Endothelial cell (in vitro differentiated cells): ENCODE data around the gene ARHGAP8. TPM values are rescaled to one million over a fixed set of nuclear protein-coding genes. Genes with fewer than 3 reads are reported as not detected.

ENCODE experiments used
- DNase-seq: peaks from one replicate; pipeline ENCODE4 v3.0.0; 2021; ENCODE audit warnings: low spot score
- H3K27ac Mint-ChIP-seq: one replicate; pipeline ENCODE4 v1.8.0; 2021; ENCODE audit warnings: mixed read lengths, inconsistent platforms; ENCODE audit not compliant: unreplicated experiment
- H3K27me3 Mint-ChIP-seq: one replicate; pipeline ENCODE4 v1.8.0; 2021; ENCODE audit warnings: mild to moderate bottlenecking, moderate library complexity, mixed read lengths, inconsistent platforms; ENCODE audit not compliant: unreplicated experiment
- H3K36me3 Mint-ChIP-seq: one replicate; pipeline ENCODE4 v1.8.0; 2021; ENCODE audit warnings: mild to moderate bottlenecking, low read depth, mixed read lengths, inconsistent platforms; ENCODE audit not compliant: unreplicated experiment
- H3K4me1 Mint-ChIP-seq: one replicate; pipeline ENCODE4 v1.8.0; 2021; ENCODE audit warnings: mild to moderate bottlenecking, mixed read lengths, inconsistent platforms; ENCODE audit not compliant: unreplicated experiment
- H3K4me3 Mint-ChIP-seq: one replicate; pipeline ENCODE4 v1.8.0; 2021; ENCODE audit warnings: mild to moderate bottlenecking, mixed read lengths, inconsistent platforms; ENCODE audit not compliant: unreplicated experiment
- H3K9me3 Mint-ChIP-seq: one replicate; pipeline ENCODE4 v1.8.0; 2021; ENCODE audit warnings: mixed read lengths, inconsistent platforms; ENCODE audit not compliant: unreplicated experiment
- total RNA-seq: library from RNA; stranded (reverse); fragmentation: NEBNext Ultra II Directional; extraction: Animal tissue kit (Norgen Biotek cat#: 25700); gene quantifications from one replicate; pipeline ENCODE4 v1.2.1, GENCODE V29; 2021; ENCODE audit not compliant: unreplicated experiment
- TF ChIP-seq, protein P1 (sequence below): fragments of 200-600 bp; sonication (generic); IDR thresholded peaks from one replicate; pipeline ENCODE4 v1.5.0; 2021; ENCODE audit warnings: antibody characterized with exemption; ENCODE audit not compliant: unreplicated experiment

ARHGAP8 gene
- total RNA-seq, 1 donor from 2014 or later: 0.80 TPM

DNA sequence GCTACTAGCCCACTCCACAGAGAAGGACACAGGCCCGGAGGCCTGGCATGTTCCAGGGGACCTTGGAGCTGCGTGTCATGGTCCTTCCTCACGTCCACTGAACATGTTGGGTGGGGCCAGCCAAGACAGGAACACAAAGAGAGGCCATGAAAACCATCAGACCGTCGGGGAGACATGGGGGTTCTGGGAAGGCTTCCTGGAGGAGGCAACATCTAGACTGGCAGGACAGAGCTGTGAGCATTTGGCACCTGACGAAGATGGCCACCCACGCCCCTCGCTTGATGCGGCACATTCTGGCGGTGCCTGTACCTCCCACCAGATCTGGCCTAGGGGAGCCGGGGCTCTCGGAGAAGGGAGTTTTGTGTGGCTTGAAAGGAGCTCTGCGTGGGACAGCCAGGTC lies 24.7 kb upstream of the ARHGAP8 start:
- Mint-ChIP-seq H3K4me3 (no peak overlapping the region), H3K9me3 (no peaks in the 10 kb centered on the region), H3K27ac (no peak overlapping the region), H3K4me1 (no peaks in the 10 kb centered on the region), H3K36me3 (peaks cover 2% of the 10 kb centered on the region), H3K27me3 (peaks cover 6% of the 10 kb centered on the region)
- TF ChIP-seq, protein P1, sequence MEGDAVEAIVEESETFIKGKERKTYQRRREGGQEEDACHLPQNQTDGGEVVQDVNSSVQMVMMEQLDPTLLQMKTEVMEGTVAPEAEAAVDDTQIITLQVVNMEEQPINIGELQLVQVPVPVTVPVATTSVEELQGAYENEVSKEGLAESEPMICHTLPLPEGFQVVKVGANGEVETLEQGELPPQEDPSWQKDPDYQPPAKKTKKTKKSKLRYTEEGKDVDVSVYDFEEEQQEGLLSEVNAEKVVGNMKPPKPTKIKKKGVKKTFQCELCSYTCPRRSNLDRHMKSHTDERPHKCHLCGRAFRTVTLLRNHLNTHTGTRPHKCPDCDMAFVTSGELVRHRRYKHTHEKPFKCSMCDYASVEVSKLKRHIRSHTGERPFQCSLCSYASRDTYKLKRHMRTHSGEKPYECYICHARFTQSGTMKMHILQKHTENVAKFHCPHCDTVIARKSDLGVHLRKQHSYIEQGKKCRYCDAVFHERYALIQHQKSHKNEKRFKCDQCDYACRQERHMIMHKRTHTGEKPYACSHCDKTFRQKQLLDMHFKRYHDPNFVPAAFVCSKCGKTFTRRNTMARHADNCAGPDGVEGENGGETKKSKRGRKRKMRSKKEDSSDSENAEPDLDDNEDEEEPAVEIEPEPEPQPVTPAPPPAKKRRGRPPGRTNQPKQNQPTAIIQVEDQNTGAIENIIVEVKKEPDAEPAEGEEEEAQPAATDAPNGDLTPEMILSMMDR: no peak
- DNase-seq: no peak

DNA sequence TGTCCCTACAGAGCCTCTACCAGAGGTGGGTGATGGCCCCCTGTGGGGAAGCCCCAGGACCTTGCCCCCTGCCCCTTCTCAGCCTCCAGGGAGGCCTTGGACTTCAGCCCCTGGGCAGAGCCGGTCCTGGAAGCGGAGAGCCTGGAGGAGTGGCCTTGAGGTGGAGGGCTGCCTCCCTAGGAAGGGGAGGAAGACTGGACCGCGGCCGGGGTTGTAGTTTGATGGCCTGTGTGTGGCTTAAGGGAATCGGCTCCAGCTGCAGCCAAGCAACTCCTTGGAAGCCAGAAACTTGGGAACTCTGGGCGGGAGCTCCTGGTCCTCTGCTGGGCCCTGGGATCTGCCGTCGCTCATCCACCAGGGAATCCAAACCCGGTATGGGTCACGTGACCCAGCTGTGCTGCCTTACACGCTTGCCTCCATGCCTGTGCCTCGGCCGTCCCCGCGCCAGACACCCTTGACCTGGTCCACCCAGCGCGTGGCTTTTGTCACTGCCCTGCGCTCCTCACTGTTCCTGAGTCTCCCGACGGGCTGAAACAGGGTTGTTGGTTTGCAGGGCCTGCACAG lies 23.5 kb upstream of the ARHGAP8 start:
- Mint-ChIP-seq H3K4me1 (no peaks in the 10 kb centered on the region), H3K4me3 (no peak overlapping the region), H3K36me3 (peaks cover 3% of the 10 kb centered on the region), H3K27ac (no peak overlapping the region), H3K27me3 (peaks cover 8% of the 10 kb centered on the region), H3K9me3 (no peaks in the 10 kb centered on the region)
- DNase-seq: no peak
- TF ChIP-seq, protein P1: no peak

DNA sequence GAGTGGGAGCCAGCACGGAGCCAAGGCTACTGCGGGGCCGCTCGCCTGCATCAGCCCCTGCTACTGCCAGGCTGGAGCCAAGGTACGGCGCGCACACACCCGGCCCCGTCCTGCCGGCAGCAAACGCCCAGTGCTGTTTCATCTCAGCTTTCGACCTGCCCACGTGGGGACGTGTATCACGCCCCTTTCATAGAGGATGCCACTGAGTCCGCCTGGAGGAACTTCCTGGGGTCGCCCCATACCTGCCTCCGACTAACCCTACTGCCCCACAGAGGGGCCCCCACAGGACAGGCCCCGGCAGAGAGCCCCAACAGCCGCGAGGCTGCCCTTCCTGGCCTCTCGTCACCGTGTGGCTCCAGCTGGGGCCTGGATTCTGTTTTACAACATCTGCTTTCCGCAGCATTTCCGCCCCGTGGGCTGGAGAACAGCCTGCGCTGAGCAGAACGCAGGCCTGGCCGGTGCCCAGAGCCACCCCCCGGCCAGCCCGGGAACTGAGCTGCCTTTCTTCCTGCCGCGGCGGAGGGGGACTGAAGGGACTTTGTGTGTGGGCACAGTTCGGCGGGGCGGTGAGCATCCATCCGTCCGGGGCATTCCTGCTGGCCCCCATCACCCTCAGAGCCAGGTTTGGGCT lies 22.9 kb upstream of the ARHGAP8 start:
- peaks cover 3% of the 10 kb centered on the region for H3K36me3 Mint-ChIP-seq
- no peak overlapping the region for H3K27ac Mint-ChIP-seq
- H3K4me1 Mint-ChIP-seq: no peaks in the 10 kb centered on the region
- no peak overlapping the region for H3K4me3 Mint-ChIP-seq
- TF ChIP-seq, protein P1: no peak
- no peak for DNase-seq
- peaks cover 8% of the 10 kb centered on the region for H3K27me3 Mint-ChIP-seq
- no peaks in the 10 kb centered on the region for H3K9me3 Mint-ChIP-seq

DNA sequence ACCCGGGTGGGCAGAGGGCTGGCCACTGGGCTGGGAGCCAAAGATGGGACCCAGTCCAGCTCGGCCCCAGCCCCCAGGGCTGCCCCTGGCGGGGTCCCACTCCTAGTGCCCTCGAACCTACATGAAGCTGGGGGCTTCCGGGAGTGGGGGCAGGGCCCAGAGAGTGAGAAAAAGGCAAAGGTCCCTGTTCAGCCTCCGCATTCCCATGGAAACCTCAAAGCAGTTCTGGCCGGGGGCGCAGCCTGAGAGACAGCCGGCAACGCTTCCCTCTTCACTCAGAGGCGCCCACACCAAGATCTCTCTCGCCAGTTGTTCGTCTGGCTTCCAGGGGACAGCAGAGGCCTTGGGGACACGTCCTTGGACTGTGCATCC lies 22.4 kb upstream of the ARHGAP8 start:
- Mint-ChIP-seq H3K27me3 (peaks cover 8% of the 10 kb centered on the region), H3K9me3 (no peaks in the 10 kb centered on the region), H3K4me3 (no peak overlapping the region), H3K27ac (no peak overlapping the region), H3K4me1 (no peaks in the 10 kb centered on the region), H3K36me3 (peaks cover 3% of the 10 kb centered on the region)
- DNase-seq: no peak
- TF ChIP-seq, protein P1: no peak
